GM12891 (cell line): ENCODE measurements around the gene RAB11FIP4.

Experiments used
- DNase-seq: peaks from one replicate; pipeline ENCODE4 v3.0.0; 2011; ENCODE audit warnings: low spot score; ENCODE audit not compliant: insufficient read length
- FAIRE-seq: peaks from 2 replicates; lab custom pipeline; 2011; peaks lifted over from hg19 to GRCh38; lab: Jason Lieb, UNC
- PAX5 ChIP-seq: IDR thresholded peaks from 2 replicates; pipeline ENCODE4 v1.6.1; 2011; ENCODE audit warnings: low read length, moderate library complexity, mild to moderate bottlenecking; ENCODE audit not compliant: insufficient read depth, severe bottlenecking
- POLR2A ChIP-seq: IDR thresholded peaks from 2 replicates; pipeline ENCODE4 v1.6.1; 2011; ENCODE audit warnings: low read depth, low read length, control low read depth
- POLR2AphosphoS5 ChIP-seq: IDR thresholded peaks from 2 replicates; pipeline ENCODE4 v1.6.1; 2011; ENCODE audit warnings: low read depth, low read length, control low read depth
- POU2F2 ChIP-seq: IDR thresholded peaks from 2 replicates; pipeline ENCODE4 v1.6.1; 2011; ENCODE audit warnings: low read depth, mild to moderate bottlenecking, control low read depth, low read length, moderate library complexity
- SPI1 ChIP-seq: IDR thresholded peaks from 2 replicates; pipeline ENCODE4 v1.6.1; 2011; ENCODE audit warnings: low read depth, low read length, control low read depth
- TAF1 ChIP-seq: IDR thresholded peaks from 2 replicates; pipeline ENCODE4 v1.6.1; 2011; ENCODE audit warnings: low read depth, low read length, control low read depth

RAB11FIP4 gene

DNA sequence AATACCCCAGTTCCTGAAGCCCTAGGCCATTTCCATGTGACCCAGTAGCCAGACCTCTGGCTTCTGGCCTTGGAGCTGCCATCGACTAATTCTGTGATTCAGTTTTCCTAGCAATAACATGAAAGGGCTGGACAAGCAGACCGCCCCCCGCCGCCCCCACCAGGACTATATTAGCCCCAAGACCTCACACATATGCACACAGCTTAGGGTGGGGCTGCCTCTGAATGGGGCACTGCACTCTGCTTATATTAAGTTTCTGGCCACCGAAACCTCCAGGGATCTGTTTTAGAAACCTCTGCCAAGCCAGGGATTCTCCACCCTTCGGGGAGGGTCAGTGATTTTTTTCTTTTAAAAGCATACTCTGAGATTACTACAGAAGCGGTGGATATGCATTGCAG lies 2.3 kb downstream of the RAB11FIP4 start:
- DNase-seq = no peak
- no peak for FAIRE-seq
- TF ChIP-seq PAX5 (no peak), TAF1 (no peak), POU2F2 (no peak), POLR2A (no peak), SPI1 (no peak), POLR2AphosphoS5 (no peak)

DNA sequence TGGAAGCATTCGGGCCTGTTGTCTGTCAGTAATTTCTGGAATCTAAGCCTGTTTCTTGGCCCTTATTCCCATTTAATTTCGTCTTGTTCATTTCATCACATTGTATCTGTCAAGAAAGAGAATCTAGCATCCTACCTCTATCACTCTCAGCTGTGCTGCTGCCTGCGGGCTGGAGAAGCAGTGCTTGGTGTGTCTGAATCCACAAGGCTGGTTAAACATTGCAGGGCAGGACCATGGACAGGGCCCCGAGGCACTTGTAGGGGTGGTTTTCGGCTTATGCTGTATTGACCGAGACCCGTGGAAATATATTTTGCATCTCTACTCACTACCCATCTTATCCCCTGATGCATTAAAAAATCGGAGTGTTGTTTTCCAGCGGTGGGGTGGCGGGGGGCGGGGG lies 3.1 kb downstream of the RAB11FIP4 start:
- no peak for TF ChIP-seq SPI1
- no peak for TF ChIP-seq POU2F2
- no peak for TF ChIP-seq POLR2AphosphoS5
- no peak for TF ChIP-seq TAF1
- TF ChIP-seq PAX5 = no peak
- TF ChIP-seq POLR2A = no peak
- peak; percentile 41 for FAIRE-seq
- DNase-seq = peak; percentile 54

GRCh38 chr17:31397256-31397939 lies 5.9 kb downstream of the RAB11FIP4 start:
- DNase-seq = no peak
- TF ChIP-seq SPI1 = no peak
- no peak for TF ChIP-seq POU2F2
- no peak for TF ChIP-seq PAX5
- no peak for TF ChIP-seq POLR2A
- FAIRE-seq = no peak

GRCh38 chr17:31398381-31399311 lies 7.2 kb downstream of the RAB11FIP4 start:
- DNase-seq (no peak), FAIRE-seq (no peak)
- TF ChIP-seq POU2F2 (no peak), POLR2A (no peak)

GRCh38 chr17:31400481-31400950 lies 9.0 kb downstream of the RAB11FIP4 start:
- TF ChIP-seq POU2F2 = no peak
- TF ChIP-seq TAF1 = no peak
- no peak for TF ChIP-seq POLR2AphosphoS5
- TF ChIP-seq PAX5 = no peak
- TF ChIP-seq SPI1 = no peak
- no peak for TF ChIP-seq POLR2A
- DNase-seq = no peak
- no peak for FAIRE-seq

GRCh38 chr17:31401456-31402254 lies 10.2 kb downstream of the RAB11FIP4 start:
- FAIRE-seq (no peak), DNase-seq (no peak)
- no peak for TF ChIP-seq POU2F2
- TF ChIP-seq SPI1 = no peak
- no peak for TF ChIP-seq PAX5
- no peak for TF ChIP-seq POLR2A
- no peak for TF ChIP-seq POLR2AphosphoS5
- no peak for TF ChIP-seq TAF1

DNA sequence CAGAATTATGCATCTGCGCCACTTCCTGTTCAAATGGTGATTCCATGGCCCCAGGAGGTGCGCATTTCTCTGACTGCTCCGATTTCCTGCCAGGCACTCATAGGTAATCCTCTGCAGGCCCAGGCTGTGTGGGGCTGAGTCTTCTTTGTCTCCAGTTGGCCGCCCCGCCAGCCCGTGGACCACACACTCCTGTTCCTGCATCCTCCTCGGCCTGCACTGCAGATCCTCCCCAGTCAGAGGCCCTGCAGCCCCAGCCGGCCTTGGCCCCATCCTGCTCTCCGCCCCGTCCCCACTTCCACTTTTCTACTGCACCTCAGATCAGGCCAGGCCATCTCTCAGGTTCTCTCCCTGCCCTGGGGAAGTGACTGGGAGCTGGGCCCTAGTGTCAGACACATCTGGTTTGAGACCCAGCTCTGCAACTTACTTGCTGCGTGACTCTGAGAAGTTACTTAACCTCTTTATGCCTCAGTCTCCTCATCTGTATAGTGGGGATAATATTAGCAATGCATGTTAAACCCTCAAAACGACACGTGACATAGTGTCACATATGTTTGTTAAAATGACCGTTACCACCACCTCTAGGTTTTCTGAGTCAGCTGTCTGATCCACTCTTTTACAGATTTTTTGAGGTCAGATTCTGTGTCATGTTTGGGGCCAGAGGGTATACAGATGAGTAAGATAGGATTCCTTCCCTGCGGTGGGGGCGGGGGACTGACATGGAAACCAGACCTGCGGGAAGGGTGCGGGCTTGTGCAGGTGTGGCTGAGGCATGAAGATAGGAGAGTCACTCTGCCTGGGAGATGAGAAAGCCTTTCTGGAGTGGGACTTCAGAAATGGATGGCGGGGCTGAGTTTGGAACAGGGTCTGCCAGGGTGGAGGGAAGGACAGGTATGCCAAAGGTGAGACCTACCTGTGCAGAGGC lies 12.8 kb downstream of the RAB11FIP4 start:
- FAIRE-seq = no peak
- no peak for TF ChIP-seq POLR2AphosphoS5
- TF ChIP-seq SPI1 = no peak
- no peak for TF ChIP-seq PAX5
- no peak for TF ChIP-seq TAF1
- no peak for TF ChIP-seq POU2F2
- no peak for TF ChIP-seq POLR2A
- no peak for DNase-seq

GRCh38 chr17:31405890-31406371 lies 14.5 kb downstream of the RAB11FIP4 start:
- TF ChIP-seq PAX5 = no peak
- TF ChIP-seq SPI1 = no peak
- no peak for TF ChIP-seq POLR2A
- TF ChIP-seq POU2F2 = no peak
- TF ChIP-seq TAF1 = no peak
- TF ChIP-seq POLR2AphosphoS5 = no peak
- FAIRE-seq = no peak
- no peak for DNase-seq

- DNase-seq = no peak
- no peak for TF ChIP-seq SPI1
- FAIRE-seq = no peak
These were observed 17.1 kb downstream of the RAB11FIP4 start for GRCh38 chr17:31408586-31408985.
